Stimulated activated CD4-positive, alpha-beta T cell treated with anti-CD3 and anti-CD28 coated beads, Interleukin-4, amount 100 ng/mL, for 48 hours (primary cell): ENCODE results near the gene TOP3A.
"Not testable (repeated sequence)": the region's sequence is repeated elsewhere in the genome, so short reads cannot be mapped to it uniquely, and the experiment has no call there.

Source experiments
- DNase-seq, 2 donors: peaks; one replicate each; pipeline ENCODE4 v3.0.0-alpha.2; 2020; ENCODE audit warnings: low read depth in 2 of 2

TOP3A gene

DNA sequence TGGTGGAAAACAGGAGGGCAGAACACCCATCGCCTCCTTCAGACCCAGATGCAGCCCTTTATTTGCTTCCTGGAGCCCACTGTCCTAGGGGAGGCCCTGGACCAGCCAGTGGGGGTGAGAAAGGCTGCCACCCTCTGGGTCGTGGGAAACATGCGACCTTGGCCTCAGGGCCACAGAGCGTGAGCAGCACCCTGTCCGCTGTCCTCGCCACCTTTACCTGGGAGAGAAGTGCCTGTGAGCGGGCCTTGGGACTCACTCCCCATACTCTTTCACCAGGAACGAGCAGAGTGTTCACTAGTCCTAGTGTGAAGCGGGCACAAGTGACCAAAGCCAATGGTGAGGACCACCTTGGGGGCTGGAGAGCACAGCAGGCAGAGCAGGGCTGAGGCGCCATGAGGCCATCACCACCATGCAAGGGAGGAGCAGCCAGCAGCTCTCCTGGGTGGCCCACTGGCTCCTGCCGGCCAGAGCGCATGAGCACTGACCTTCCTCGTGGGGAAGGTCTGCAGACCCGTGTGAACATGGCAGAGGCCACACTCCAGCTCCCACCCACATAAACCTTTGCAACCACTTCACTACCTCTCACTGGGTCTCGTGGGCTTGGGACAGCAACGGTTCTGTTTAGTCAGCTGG is 8.8 kb upstream of the TOP3A start:
- DNase-seq = no peak

- DNase-seq = no peak
Measured at GRCh38 chr17:18323007-18323406, 8.2 kb upstream of the TOP3A start.

DNA sequence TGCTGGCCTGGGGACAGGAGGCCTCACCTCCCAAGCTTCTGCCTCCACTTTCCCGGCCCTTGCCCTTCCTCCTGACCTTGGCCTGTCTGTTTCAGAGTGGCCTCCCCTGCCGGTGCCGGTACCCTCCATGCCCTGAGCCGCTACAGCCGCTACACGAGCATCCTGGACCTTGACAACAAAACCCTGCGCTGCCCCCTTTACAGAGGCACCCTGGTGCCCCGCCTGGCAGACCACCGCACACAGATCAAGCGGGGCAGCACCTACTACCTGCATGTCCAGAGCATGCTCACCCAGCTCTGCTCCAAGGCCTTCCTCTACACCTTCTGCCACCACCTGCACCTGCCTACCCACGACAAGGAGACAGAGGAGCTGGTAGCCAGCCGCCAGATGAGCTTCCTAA is 7.7 kb upstream of the TOP3A start:
- no peak for DNase-seq

DNA sequence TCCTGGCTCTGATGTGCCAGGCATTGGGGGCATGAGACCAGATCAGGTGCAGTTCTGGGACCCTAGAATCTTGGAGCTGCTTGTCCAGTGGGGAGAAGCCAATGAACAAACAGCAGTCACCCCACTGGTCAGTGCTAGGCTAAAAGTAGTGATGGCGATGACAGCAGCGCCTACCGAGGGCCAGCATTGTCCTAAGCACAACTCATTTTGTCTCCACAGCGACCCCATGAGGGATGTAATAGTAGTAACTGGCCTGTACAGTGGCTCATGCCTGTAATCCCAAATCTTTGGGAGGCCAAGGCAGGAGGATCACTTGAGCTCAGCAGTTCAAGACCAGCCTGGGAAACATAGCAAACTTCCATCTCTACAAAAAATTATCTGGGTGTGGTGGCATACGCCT is 6.5 kb upstream of the TOP3A start:
- no peak for DNase-seq

- DNase-seq = no peak
Measured at GRCh38 chr17:18320301-18320700, 5.5 kb upstream of the TOP3A start.

DNA sequence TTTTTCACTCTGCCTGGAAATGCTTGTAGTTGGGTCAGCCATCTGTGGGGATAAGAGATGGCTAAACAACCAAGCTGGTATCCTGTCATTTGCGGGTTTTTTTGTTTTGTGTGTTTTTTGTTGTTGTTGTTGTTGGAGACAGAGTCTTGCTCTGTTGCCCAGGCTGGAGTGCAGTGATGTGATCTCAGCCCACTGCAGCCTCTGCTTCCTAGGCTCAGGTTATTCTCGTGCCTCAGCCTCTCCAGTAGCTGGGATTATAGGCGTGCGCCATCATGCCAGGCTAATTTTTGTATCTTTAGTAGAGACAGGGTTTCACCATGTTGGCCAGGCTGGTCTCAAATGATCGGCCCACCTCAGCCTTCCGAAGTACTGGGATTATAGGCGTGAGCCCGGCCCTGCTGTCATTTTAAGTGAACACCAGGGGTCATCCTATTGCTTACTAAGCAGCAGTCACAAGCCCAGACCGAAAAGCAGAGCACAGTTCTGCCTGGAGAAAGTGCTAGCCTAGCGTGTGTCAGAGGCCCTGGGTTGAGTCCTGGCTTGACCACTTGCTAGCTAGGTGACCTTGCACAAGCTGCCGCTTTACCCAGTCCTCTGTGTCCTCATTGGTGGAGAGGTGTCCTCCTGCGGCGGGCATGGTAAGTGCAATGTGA is 4.9 kb upstream of the TOP3A start:
- DNase-seq = no peak

DNA sequence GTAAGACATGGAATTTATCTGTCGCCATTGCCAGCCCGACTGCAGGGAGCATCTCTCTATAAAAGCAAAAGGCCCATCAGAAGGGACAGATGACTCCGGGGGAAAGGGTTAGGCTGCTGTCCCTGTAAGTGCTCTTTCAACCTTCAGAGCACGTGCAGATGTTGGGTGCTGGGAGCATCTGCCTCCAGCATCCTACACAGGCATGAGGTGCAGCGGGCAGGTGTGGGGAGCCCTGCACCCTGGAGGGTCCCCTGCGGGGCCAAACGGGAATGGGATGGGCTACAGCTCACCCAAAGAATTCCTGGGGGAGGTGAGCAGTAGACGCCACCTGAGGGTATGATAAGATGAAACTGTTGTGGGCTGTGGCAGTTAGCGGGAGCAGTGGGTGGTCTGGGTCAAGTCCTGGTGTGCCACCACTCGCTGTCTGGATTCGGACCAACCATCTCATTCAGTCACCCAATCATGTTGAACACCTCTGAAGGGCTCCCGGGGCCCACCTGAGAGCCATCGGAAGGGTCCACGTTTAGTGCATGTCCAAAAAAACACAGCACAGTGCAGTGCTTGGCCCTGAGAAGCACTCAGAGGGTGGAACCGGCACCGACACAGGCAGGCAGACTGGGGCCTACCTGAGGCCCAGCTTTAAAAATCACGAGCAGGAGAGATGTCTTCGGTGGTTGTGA is 4.1 kb upstream of the TOP3A start:
- no peak for DNase-seq

GRCh38 chr17:18318117-18318516 is 3.3 kb upstream of the TOP3A start:
- no peak for DNase-seq

DNA sequence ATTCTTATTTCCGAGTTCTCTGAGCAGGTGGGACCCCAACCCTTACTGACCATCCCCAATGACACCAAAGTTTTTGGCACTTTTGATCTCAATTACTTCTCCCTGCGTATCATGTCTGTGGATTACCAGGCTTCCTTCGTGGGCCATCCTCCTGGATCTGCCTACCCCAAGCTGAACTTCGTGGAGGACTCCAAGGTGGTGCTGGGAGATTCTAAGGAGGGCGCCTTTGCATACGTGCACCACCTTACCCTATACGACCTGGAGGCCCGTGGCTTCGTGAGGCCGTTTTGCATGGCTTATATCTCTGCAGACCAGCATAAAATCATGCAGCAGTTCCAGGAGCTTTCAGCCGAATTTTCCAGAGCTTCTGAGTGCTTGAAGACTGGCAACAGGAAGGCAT is 1.2 kb upstream of the TOP3A start:
- no peak for DNase-seq

DNA sequence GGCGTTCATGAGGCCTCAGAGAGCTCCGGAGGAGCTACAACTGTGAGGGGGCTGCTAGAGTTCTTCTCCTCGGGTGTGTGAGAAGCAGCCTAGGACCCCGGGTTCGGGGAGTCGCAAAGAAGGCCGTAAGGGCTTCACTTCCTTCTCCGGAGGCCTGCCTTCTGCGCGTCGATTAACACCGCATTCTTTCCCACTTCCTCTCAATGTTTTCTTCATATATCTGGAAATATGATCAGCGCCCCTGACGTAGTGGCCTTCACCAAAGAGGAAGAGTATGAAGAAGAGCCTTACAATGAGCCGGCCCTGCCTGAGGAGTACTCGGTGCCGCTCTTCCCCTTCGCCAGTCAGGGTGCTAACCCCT is 748 bp upstream of the TOP3A start:
- no peak for DNase-seq

DNA sequence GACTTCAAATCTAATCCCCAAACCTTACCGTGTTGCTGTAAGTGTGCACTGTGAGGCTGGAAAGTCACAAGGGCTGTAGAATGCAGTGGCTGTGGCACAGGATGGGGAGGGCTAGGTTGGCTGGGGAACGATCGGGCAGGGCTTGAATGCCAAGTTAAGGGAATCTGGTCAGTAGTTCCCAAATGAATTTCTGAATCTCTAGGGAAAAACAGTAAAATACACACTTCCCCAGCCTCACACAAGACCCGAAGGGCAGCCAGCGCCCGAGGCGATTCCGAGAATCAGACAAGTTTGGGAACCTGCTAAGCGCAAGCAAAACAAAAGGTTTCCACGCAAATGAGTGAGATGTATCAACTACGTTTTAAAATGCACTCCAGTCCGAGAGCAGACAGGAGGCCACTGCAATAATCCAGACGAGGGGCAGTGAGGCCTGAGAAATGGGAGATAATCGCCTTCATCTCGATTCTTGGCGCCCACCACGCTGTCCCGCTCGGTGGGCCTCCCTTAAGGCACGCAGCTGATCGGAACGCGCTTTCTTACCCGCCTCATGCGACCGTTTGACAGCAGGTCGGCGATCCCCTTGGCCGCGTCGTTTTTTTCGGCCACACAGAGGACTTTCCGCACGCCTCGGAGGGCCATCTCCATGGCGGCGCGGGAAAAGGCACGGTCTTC is 599 bp downstream of the TOP3A start:
- DNase-seq = no peak

- no peak for DNase-seq
Measured at GRCh38 chr17:18309202-18309601, 5.6 kb downstream of the TOP3A start.

- DNase-seq = not testable (repeated sequence)
Measured at GRCh38 chr17:18303206-18303605, 11.6 kb downstream of the TOP3A start.

DNA sequence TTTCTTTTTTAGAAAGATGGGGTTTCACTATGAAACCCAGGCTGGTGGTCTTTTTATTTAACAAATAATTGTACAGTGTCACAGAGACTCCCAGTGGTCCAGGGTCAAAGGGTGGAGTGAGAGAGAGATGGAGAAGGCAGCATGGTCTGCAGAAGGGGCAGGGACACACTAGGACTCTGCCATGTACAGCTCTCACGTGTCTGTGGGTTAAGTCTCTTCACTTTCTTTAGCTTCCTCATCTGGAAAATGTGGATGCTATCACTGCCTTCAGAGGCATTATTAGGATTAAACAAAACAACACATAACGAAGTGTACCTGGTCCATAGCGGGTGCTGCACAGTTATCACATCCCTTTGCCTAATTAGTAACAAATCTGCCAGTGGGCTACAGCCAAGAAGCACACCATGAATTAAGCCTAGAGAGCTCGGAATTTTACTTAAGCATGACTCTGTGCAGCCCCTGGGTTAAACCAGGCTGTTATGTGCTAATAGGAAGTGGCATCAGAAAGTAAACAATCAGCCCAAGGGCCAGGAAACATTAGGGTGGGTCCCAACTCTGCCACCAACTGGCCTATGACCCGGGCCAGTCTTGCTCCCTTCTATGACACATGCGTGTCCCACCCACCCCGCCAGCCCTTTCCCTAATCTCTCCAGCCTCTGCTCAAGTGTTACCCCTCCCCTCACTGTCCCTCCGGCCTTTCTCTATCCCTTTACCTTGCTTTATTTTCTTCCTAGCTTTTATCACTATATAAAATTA is 13.9 kb downstream of the TOP3A start:
- no peak for DNase-seq

DNA sequence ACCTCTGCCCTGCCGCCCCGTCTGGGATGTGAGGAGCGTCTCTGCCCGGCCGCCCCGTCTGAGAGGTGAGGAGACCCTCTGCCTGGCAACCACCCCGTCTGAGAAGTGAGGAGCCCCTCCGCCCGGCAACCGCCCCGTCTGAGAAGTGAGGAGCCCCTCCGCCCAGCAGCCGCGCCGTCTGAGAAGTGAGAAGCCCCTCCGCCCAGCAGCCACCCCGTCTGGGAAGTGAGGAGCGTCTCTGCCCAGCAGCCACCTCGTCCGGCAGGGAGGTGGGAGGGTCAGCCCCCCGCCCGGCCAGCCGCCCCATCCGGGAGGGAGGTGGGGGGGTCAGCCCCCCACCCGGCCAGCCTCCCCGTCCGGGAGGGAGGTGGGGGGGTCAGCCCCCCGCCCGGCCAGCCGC is 16.7 kb downstream of the TOP3A start:
- not testable (repeated sequence) for DNase-seq

DNA sequence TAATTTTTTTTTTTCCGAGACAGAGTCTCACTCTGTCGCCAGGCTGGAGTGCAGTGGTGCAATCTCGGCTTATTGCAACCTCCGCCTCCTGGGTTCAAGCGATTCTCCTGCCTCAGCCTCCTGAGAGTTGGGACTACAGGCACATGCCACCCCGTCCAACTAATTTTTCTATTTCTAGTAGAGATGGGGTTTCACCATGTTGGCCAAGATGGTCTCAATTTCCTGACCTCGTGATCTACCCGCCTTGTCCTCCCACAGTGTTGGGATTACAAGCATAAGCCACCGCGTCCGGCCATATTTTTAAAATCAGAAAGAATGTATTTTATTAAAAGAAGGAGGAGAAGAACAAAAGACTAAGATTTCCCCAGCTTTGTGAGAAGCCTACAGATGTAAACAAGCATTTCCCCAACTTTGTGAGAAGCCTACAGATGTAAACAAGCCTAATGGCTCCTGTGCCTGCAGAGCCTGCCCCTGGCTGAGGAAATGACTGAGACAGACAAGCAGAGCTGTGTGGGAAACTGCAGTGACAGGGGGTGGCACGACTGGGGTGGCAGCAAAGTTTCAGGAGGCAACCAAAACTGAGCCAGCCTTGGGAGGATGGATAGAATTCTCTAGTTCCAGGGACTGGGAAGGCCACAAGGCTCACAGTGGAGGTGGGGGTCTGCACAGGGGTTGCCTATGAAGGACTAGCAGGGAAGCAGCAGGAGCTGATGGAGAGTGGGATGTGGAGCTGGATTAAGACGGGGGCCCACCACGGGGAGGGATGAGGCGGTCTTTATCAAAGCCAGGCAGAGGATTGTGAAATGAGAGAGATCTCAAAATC is 22.9 kb downstream of the TOP3A start:
- no peak for DNase-seq

DNA sequence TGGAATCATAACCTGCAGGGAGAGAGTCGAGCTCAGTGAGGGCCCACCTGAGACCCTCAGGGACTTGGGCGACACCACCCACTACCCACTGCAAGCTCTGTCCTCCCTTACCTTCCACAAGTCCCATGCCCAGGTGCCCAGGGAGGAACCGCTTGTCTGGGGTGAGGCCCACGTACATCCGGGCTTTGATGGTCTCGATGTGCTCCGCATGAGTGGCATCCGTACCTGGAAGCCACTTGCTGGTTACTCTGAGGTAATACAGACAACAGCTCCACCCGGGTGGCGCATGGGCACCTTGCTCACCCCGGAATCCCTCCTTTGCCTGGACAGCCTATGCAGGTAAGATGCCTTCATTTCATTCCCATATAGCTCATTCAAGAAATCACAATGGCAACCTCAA is 29.5 kb downstream of the TOP3A start:
- DNase-seq = no peak

DNA sequence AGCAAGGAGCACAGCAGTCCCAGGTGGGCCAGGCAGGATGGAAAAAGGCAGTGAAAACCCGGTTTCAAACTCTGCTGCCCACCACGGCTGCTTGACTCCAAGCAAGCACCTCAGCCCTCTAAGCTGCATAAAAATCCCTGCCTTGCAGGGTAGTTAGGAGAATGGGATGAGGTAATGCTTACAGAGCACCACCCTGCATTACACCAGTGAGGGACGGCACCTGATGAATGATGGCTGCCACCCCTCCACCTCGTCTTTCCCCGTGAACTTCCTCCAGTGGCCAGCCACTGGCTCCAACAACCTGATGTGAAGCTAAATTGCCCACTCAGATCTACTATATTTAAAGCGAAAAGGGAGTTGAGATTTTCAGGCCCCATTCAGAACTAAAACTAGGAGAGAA is 33.0 kb downstream of the TOP3A start:
- no peak for DNase-seq

GRCh38 chr17:18280766-18281371 is 33.9 kb downstream of the TOP3A start:
- DNase-seq = no peak

GRCh38 chr17:18280249-18280648 is 34.5 kb downstream of the TOP3A start:
- no peak for DNase-seq

- DNase-seq = no peak
Measured at GRCh38 chr17:18278867-18279266, 35.9 kb downstream of the TOP3A start.
